GM23338 (cell line): ENCODE data around the gene TNIP1. TPM values are rescaled to one million over a fixed set of nuclear protein-coding genes. Genes with fewer than 3 reads are reported as not detected.

Experiments used
- ATAC-seq: fragments of 200-7000 bp; cut with Tn5 transposase; 3 replicates; pipeline ENCODE4 v1.9.1; 2020
- DNase-seq: peaks from one replicate; pipeline ENCODE4 v3.0.0-alpha.2; 2015; ENCODE audit warnings: low spot score
- H2AFZ ChIP-seq: fragments of 200-600 bp; sonication (generic); 2 replicates; pipeline ENCODE4 v1.8.0; 2016; ENCODE audit warnings: antibody characterized with exemption, mild to moderate bottlenecking, moderate library complexity
- H3F3A ChIP-seq: fragments of 200-600 bp; sonication (generic); replicated peaks from 2 replicates; pipeline ENCODE4 v1.8.0; 2017; ENCODE audit warnings: antibody characterized with exemption, mixed run types, low read depth
- H3K27ac ChIP-seq: fragments of 200-600 bp; sonication (generic); 2 replicates; pipeline ENCODE4 v1.6.1; 2016; ENCODE audit warnings: low read depth
- H3K27me3 ChIP-seq: fragments of 200-600 bp; sonication (generic); 2 replicates; pipeline ENCODE4 v1.8.0; 2016; ENCODE audit warnings: mild to moderate bottlenecking, mixed run types, moderate library complexity; ENCODE audit not compliant: insufficient read depth
- H3K36me3 ChIP-seq: fragments of 200-600 bp; sonication (generic); 2 replicates; pipeline ENCODE4 v1.8.0; 2016; ENCODE audit warnings: mild to moderate bottlenecking; ENCODE audit not compliant: insufficient read depth
- H3K4me1 ChIP-seq: fragments of 200-600 bp; sonication (generic); 2 replicates; pipeline ENCODE4 v1.8.0; 2016; ENCODE audit warnings: mild to moderate bottlenecking, moderate library complexity; ENCODE audit not compliant: insufficient read depth
- H3K4me2 ChIP-seq: fragments of 200-600 bp; sonication (generic); 2 replicates; pipeline ENCODE4 v1.7.1; 2017; ENCODE audit warnings: mixed run types
- H3K4me3 ChIP-seq: fragments of 200-600 bp; sonication (generic); 2 replicates; pipeline ENCODE4 v1.6.1; 2016; ENCODE audit warnings: mixed run types
- H3K79me2 ChIP-seq: fragments of 200-600 bp; sonication (generic); replicated peaks from 2 replicates; pipeline ENCODE4 v1.8.0; 2017; ENCODE audit warnings: mild to moderate bottlenecking; ENCODE audit not compliant: insufficient read depth
- H3K9me2 ChIP-seq: fragments of 200-600 bp; sonication (generic); 2 replicates; pipeline ENCODE4 v1.8.0; 2017; ENCODE audit not compliant: insufficient read depth
- H4K20me1 ChIP-seq: fragments of 200-600 bp; sonication (generic); replicated peaks from 2 replicates; pipeline ENCODE4 v1.8.0; 2017; ENCODE audit warnings: mild to moderate bottlenecking; ENCODE audit not compliant: insufficient read depth
- H3K27ac Mint-ChIP-seq: 2 replicates; pipeline ENCODE4 v1.8.0; 2020; ENCODE audit warnings: inconsistent platforms, mild to moderate bottlenecking, moderate library complexity, mixed read lengths
- H3K27me3 Mint-ChIP-seq: 3 replicates; pipeline ENCODE4 v1.8.0; 2022; ENCODE audit warnings: low read depth, mild to moderate bottlenecking, moderate library complexity, mixed read lengths, inconsistent platforms; ENCODE audit not compliant: insufficient read depth, poor library complexity
- H3K36me3 Mint-ChIP-seq: 3 replicates; pipeline ENCODE4 v1.8.0; 2021; ENCODE audit warnings: low read depth, mild to moderate bottlenecking, inconsistent platforms, moderate library complexity, mixed read lengths
- H3K4me1 Mint-ChIP-seq: 3 replicates; pipeline ENCODE4 v1.8.0; 2020; ENCODE audit warnings: mild to moderate bottlenecking, inconsistent platforms, mixed read lengths
- H3K4me3 Mint-ChIP-seq: 3 replicates; pipeline ENCODE4 v1.8.0; 2021; ENCODE audit warnings: moderate library complexity, mild to moderate bottlenecking, inconsistent platforms, mixed read lengths
- H3K9me3 Mint-ChIP-seq: 3 replicates; pipeline ENCODE4 v1.8.0; 2020; ENCODE audit warnings: moderate library complexity, mild to moderate bottlenecking, inconsistent platforms, mixed read lengths
- CREB1 ChIP-seq: fragments of 250-450 bp; sonication (Bioruptor Pico); IDR thresholded peaks from 2 replicates; pipeline ENCODE4 v1.5.0; 2020; ENCODE audit warnings: low read depth, mild to moderate bottlenecking, moderate library complexity
- CTCF ChIP-seq, 2 experiments: fragments of 200-600 bp in 1 of 2; sonication (generic) in 1 of 2; conservative IDR thresholded peaks; 2 replicates each; pipeline versions ENCODE4 v1.5.1 to v1.6.1; 2016 to 2017; ENCODE audit warnings: antibody characterized with exemption in 2 of 2, low read depth in 2 of 2, mild to moderate bottlenecking in 2 of 2, moderate library complexity in 1 of 2
- EZH2 ChIP-seq: fragments of 200-600 bp; sonication (generic); IDR thresholded peaks from one replicate; pipeline ENCODE4 v1.8.0; 2017; ENCODE audit warnings: antibody characterized with exemption, mild to moderate bottlenecking, low read depth; ENCODE audit not compliant: unreplicated experiment
- EZH2phosphoT487 ChIP-seq: fragments of 200-600 bp; sonication (generic); IDR thresholded peaks from one replicate; pipeline ENCODE4 v1.8.1; 2018; ENCODE audit warnings: antibody characterized with exemption; ENCODE audit not compliant: unreplicated experiment
- JUNB ChIP-seq: IDR thresholded peaks from one replicate; pipeline ENCODE4 v1.6.1; 2016; ENCODE audit warnings: antibody characterized with exemption; ENCODE audit not compliant: unreplicated experiment
- NANOG ChIP-seq: IDR thresholded peaks from 2 replicates; pipeline ENCODE4 v1.6.1; 2016; ENCODE audit warnings: antibody characterized with exemption, borderline replicate concordance
- POLR2AphosphoS5 ChIP-seq: IDR thresholded peaks from 2 replicates; pipeline ENCODE4 v1.6.1; 2016; ENCODE audit warnings: antibody characterized with exemption, low read depth
- STAT1 ChIP-seq: IDR thresholded peaks from one replicate; pipeline ENCODE4 v1.6.1; 2016; ENCODE audit warnings: antibody characterized with exemption; ENCODE audit not compliant: unreplicated experiment
- ZNF331 ChIP-seq: fragments of 250-450 bp; sonication (Bioruptor Pico); IDR thresholded peaks from 2 replicates; pipeline ENCODE4 v1.5.0; 2020; ENCODE audit warnings: low read depth, mild to moderate bottlenecking, moderate library complexity
- ZNF462 ChIP-seq: fragments of 250-450 bp; sonication (Bioruptor Pico); IDR thresholded peaks from 2 replicates; pipeline ENCODE4 v1.5.0; 2020; ENCODE audit warnings: mild to moderate bottlenecking, moderate library complexity
- polyA plus RNA-seq: library from polyadenylated mRNA; unstranded; fragments of >200 nt; fragmentation: Nextera tagmentation; extraction: Ambion mirVana; gene quantifications from 2 replicates; pipeline ENCODE4 v1.2.1, GENCODE V29; 2016
- total RNA-seq: library from RNA; depleted of rRNA; stranded (reverse); fragments of >200 nt; shearing (Covaris generic); gene quantifications from 2 replicates; pipeline ENCODE4 v1.2.3, GENCODE V29; 2014
- TF ChIP-seq, protein P1 (sequence below): IDR thresholded peaks from one replicate; pipeline ENCODE4 v1.6.1; 2018; ENCODE audit warnings: antibody characterized with exemption; ENCODE audit not compliant: unreplicated experiment

Gene TNIP1
- total and polyA plus RNA-seq, 2 experiments from 2014 or later: 10.3 to 29.6 TPM

- Histone ChIP-seq H3K4me1 (no peaks in the 10 kb centered on the region), H4K20me1 (no peaks in the 10 kb centered on the region), H3K36me3 (peaks cover 6% of the 10 kb centered on the region; the same call in 1 of the 2 replicates), H3K27ac (no peak overlapping the region), H3F3A (no peaks in the 10 kb centered on the region), H3K79me2 (no peaks in the 10 kb centered on the region), H3K4me3 (no peak overlapping the region), H3K4me2 (no peak overlapping the region), H3K9me2 (no peaks in the 10 kb centered on the region), H3K27me3 (no peaks in the 10 kb centered on the region), H2AFZ (no peak overlapping the region)
- Mint-ChIP-seq H3K4me1 (peaks cover 4% of the 10 kb centered on the region; the same call in 2 of the 3 replicates), H3K27ac (no peak overlapping the region), H3K36me3 (peaks cover 14% of the 10 kb centered on the region; the same call in 1 of the 3 replicates), H3K4me3 (no peak overlapping the region), H3K9me3 (no peaks in the 10 kb centered on the region; the same call in 2 of the 3 replicates), H3K27me3 (peaks cover 2% of the 10 kb centered on the region)
- ATAC-seq (no peak), DNase-seq (no peak)
- no peak for TF ChIP-seq EZH2phosphoT487
- no peak for TF ChIP-seq JUNB
- no peak for TF ChIP-seq ZNF331 (CRISPR knock-in tag)
Observed at GRCh38 chr5:151038801-151039238, 42.0 kb downstream of the TNIP1 start.

DNA sequence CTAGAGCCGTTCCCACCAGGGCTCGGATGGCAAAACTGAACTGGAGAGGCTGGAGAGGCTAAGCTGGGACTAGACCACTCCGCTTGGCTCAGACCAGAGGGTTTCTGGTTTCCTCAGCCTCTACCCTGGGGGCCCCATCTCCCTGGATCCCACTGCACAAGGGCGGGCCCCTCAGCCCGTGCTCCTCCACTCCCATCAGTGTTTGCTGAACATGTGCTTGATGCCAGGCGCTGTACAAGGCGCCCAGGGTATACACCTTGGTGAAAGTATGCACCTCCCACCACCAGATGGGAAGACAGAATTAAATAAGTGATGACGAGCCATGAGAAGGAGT, 42.5 kb downstream of the TNIP1 start:
- H3K36me3 Mint-ChIP-seq: peaks cover 14% of the 10 kb centered on the region; the same call in 1 of the 3 replicates
- Histone ChIP-seq H3F3A (no peaks in the 10 kb centered on the region), H3K79me2 (no peaks in the 10 kb centered on the region), H3K27me3 (no peaks in the 10 kb centered on the region), H3K27ac (no peak overlapping the region), H3K36me3 (peaks cover 6% of the 10 kb centered on the region; the same call in 1 of the 2 replicates), H3K4me3 (no peak overlapping the region), H3K9me2 (no peaks in the 10 kb centered on the region), H4K20me1 (no peaks in the 10 kb centered on the region), H3K4me2 (no peak overlapping the region), H3K4me1 (no peaks in the 10 kb centered on the region), H2AFZ (no peak overlapping the region)
- no peak for DNase-seq
- H3K9me3 Mint-ChIP-seq: no peaks in the 10 kb centered on the region; the same call in 2 of the 3 replicates
- no peak overlapping the region for H3K27ac Mint-ChIP-seq
- H3K4me3 Mint-ChIP-seq: no peak overlapping the region
- H3K4me1 Mint-ChIP-seq: peaks cover 4% of the 10 kb centered on the region; the same call in 2 of the 3 replicates
- no peak for ATAC-seq
- H3K27me3 Mint-ChIP-seq: peaks cover 2% of the 10 kb centered on the region
- TF ChIP-seq EZH2 (no peak), CTCF (conservative IDR thresholded peaks at IDR 0.05; ENCODE audit: low read depth in 2 of 2) (no peak), POLR2AphosphoS5 (no peak), JUNB (no peak), CREB1 (CRISPR knock-in tag) (no peak), ZNF331 (CRISPR knock-in tag) (no peak), NANOG (no peak), STAT1 (no peak), ZNF462 (CRISPR knock-in tag) (no peak)
- TF ChIP-seq, protein P1, sequence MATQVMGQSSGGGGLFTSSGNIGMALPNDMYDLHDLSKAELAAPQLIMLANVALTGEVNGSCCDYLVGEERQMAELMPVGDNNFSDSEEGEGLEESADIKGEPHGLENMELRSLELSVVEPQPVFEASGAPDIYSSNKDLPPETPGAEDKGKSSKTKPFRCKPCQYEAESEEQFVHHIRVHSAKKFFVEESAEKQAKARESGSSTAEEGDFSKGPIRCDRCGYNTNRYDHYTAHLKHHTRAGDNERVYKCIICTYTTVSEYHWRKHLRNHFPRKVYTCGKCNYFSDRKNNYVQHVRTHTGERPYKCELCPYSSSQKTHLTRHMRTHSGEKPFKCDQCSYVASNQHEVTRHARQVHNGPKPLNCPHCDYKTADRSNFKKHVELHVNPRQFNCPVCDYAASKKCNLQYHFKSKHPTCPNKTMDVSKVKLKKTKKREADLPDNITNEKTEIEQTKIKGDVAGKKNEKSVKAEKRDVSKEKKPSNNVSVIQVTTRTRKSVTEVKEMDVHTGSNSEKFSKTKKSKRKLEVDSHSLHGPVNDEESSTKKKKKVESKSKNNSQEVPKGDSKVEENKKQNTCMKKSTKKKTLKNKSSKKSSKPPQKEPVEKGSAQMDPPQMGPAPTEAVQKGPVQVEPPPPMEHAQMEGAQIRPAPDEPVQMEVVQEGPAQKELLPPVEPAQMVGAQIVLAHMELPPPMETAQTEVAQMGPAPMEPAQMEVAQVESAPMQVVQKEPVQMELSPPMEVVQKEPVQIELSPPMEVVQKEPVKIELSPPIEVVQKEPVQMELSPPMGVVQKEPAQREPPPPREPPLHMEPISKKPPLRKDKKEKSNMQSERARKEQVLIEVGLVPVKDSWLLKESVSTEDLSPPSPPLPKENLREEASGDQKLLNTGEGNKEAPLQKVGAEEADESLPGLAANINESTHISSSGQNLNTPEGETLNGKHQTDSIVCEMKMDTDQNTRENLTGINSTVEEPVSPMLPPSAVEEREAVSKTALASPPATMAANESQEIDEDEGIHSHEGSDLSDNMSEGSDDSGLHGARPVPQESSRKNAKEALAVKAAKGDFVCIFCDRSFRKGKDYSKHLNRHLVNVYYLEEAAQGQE: no peak
